GM21381 (cell line): Measurements from ENCODE around the gene MIOX.

Source experiments
- ATAC-seq: cut with Tn5 transposase; IDR thresholded peaks from one replicate; pipeline ENCODE4 v1.9.1; 2021; ENCODE audit warnings: mild to moderate bottlenecking, moderate library complexity; ENCODE audit not compliant: unreplicated experiment

The MIOX gene

DNA sequence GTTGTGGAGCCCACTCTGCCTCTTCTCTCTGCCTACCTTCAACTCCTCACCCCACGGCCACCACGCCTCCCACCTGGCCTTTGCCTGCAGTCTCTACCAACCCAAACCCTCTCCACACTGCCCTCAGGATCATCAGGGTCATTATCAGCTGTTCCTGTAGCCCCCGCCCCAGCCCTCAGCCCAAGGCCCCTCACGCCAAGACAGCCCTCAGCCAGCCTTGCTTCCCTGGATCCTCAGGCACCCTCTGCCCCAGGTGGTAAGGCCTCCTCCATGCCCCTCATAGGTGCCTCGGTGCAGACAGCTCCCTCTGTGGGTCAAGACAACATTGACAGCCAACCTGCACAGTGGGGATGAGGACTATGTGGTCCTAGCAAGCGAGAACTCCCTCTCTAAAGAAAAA lies 13.6 kb upstream of the MIOX start:
- ATAC-seq, result no peak

DNA sequence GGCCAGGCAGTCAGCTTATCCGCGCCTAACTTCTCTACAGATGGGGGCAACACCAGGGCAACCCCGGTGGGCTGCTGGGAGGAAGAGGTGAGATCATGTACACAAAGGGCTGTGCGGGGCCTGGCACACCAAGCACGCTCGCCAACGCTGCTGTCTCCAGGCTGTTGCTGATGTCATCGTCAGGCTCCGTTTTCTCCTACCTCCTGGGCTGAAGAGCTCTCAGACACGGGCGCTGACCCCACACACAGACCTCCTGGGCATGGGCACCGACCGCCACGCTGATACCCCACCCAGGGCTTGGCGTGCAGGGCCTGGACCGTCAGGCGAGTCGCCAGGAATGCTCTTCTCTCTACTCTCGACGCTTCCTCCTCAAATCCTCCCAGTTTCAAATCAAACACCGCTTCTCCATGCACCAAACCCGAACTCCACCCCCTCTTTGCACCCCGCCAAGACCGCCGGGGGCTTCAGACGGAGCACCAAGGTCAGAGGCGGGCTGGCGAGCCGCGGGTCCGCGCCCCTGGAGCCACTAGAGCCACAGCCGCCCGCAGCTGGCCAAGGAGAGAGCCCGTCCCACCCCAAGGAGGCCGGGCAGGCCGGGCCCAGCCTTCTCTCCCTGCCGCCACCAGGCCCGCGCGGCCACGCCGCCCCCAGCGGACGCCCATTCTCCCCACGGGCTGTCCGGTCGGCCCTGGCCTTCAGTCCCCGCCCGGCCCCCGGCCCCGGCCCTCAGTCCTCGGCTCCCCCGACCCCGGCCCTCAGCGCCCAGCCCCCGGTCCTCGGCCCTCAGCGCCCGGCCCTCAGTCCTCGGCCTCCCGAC lies 12.6 kb upstream of the MIOX start:
- ATAC-seq, result no peak

DNA sequence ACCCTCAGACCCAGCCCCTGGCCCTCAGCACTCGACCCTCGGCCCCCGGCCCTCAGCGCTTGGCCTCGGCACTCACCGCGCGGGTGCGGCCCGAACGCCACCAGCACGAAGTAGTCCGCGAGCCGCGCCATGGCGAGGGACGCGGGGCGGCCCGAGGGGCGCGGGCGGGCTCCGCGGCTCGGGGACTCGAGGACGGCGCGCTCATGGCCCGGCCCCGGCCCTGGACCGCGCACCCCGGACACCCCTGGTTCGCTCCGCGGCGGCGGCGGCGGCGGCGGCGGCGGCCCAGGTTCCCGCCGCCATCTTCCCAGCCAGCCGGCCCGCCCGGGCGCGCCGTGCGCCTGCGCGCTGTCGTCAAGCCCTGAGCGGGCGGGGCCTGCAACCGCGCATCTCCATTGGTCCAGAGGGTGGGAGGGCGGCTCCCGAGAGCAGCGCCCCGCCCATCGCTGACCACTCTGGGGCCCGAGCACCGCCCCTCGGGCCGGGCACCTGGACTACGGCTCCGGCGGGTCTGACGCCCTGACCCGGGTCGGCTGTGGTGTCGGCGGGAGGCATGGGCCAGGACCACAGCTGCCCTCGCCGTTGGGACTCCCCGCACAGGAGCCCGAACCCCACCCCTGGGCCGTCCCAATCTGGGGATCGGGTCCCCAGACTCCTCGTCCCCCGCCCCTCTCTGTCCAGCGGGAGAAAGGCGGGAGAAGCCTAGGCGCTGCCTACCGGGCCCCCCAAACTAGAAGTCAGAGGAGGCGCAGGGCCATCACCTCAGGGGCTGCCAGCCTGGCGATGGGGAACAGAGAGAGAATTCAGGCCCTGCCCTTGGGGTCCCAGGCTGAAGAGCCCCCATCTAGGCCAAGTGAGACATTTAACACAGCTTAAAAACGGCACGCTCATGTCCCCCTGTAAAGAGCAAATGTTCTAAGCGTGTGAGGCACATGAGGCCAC lies 11.7 kb upstream of the MIOX start, which contains the start of gene SBF1:
TSS of gene SBF1 (minus strand) at position 326 of the 942 bp plus-strand sequence. CDS start at position 131, 195 bp downstream.
- ATAC-seq, result peak; percentile 67

DNA sequence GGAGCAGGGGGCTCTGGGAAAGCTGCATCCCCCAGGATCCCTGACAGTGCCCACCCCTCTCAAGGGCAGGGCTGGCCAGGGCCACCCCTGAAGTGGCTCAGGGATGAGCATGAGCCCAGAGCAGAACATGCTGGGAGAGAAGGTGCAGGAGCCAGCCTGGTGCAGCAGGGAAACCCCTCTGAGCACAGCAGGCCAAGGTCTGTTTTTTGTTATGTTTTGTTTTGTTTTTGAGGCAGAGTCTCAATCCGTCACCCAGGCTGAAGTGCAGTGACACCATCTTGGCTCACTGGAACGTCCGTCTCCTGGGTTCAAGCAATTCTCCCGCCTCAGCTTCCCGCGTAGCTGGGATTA lies 11.0 kb upstream of the MIOX start:
- no peak for ATAC-seq

DNA sequence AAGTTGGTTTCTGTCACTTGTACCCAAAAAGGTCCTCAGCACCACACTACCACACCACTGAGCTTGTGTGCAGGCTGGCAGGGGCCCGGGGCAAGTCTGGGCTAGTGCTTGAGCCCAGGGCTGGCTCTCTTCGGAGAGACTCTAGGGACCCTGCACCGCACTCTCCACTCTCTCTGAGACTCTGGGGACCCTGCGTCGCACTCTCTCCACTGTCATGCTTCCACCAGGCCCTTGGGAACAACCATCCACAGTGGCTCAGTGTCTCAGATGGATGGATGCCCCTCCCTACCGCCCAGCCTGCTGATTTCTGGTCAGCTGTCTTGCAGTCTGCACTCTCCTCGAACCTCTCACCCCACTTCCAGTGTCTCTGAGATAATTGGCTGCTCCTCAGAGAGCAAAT lies 9.8 kb upstream of the MIOX start:
- no peak for ATAC-seq

DNA sequence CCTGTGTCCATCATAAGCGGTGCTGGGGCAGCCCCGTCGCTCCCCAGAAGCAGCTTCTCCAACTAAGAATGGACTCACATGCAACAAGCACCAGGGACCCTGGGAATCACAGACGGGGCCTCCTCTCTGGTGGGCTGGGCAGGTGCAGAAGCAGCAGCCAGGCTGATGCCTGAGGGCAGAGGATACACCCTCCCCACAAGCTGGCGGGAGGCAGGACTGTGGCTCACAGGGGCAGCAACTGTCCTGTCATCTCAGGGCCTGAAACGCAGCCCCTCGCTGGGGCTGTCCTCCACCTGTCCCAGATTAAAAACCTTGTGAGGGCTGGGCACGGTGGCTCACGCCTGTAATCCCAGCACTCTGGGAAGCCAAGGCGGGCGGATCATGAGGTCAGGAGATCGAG lies 8.7 kb upstream of the MIOX start:
- no peak for ATAC-seq

DNA sequence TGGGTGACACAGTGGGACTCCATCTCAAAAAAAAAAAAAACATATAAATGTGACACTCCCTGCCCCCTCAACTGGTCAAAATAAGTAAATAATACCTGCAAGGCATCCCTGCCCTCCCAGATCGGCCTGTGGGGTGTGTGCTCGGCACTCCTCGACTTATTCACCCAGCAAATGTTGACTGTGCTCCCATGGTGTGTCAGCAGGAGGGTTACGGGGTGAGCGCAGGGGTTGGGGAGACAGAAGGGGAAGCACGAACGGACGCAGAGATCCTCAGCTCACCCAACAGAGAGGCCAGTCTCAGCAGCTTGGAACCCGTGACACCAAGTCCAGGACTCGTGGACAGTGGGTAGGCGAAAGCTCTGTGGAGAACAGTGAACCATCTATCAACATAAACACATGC lies 6.9 kb upstream of the MIOX start:
- no peak for ATAC-seq

DNA sequence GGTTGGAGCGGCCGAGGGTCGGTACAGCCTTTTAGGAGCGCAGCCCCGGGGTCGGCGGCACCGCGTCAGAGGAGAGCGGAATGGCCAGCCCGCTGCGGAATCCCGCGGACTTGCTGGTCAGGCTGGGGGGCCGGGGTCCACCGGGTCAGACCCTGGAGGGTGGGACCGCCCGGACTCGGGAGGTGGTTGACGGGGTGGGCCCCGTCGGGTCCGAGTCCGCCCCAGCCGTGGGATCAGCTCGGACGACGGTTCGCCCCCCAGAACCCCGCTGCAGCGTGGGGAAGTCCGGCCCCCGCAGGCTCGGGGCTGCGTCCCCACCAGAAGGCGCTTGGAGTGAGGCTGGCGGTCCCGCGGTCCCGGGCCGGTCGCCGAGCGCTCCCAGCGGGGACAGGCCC lies 5.6 kb upstream of the MIOX start:
- ATAC-seq, result no peak

DNA sequence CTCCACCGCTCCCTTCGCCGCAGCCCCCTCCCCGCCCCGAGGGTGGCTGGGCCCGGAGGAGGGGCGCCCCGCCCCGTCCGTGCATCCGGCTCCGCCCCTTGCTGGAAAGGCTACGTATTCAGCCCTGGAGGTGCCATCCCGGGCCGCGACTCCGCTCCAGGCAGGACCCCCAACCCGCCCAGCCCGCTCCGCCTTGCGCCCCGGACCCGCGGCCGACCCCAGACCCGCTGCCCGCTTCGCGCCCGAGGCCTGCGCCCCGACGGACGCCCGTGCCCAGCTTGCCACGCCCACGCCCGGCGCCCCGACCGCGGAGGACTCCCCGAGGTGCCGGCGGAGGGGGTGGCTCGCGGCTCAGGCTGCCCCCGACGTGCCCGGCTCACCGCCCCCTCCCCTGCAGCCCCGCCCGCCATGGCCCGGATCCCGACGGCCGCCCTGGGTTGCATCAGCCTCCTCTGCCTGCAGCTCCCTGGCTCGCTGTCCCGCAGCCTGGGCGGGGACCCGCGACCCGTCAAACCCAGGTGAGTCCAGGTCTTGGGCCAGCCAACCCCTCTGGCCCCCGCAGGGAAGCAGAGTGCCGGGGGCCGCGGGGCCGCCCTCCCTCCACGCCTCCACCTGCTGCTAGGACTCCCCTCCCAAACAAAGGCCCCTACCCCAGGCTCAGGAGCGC lies 5.1 kb upstream of the MIOX start, which contains the start of gene ADM2:
TSS of gene ADM2 (plus strand) at position 104 of the 667 bp plus-strand sequence. CDS start at position 409, 305 bp downstream.
- no peak for ATAC-seq

DNA sequence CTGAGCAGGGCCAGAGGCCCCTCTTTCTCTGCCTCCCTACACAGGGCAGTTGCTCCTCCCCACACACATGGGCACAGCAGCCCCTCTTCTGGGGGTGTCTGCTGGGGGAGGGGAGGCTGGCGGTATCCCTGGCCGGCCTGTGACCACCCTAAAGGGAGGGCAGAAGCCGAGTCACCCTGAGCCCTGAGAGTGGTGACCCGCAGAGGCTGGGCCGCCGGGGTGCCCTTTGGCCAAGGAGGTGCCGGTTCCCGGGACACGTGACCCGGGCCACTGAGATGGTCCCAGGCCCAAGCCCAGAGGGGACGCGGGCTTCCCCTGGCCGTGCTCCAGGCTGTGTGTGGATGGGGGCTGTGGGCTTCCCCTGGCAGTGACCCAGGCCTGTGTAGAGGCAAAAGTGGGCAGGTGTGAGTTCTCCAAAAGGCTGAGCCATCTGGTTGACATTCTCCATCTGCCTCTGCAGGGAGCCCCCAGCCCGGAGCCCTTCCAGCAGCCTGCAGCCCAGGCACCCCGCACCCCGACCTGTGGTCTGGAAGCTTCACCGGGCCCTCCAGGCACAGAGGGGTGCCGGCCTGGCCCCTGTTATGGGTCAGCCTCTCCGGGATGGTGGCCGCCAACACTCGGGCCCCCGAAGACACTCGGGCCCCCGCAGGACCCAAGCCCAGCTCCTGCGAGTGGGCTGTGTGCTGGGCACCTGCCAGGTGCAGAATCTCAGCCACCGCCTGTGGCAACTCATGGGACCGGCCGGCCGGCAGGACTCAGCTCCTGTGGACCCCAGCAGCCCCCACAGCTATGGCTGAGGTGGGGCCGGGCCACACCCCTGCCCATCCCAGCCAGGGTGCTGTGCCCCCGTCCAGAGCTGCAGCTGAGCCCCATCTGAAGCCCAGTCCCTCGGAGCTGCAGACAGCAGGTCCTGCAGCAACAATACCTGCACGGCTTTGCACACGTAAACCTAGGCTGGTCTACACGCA lies 4.3 kb upstream of the MIOX start:
- no peak for ATAC-seq

DNA sequence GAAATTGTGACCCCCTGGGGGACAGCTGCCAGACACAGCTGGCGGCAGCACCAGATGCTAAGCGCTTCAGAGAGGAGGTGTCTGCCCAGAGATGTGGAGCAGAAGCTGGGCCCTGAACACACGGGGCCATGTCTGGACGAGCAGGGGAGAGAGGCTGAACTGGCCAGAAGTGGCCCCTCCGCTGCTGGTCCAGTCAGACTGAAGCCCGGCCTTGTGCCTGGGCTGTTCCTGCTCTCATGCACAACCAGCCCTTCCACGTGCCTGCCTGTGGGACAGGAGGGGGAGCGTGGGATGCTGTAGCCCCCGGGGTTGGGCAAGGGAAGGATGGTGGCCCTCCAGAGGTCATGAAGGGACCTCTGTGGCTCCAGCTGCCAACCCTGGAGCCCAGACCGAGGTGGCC lies 3.6 kb upstream of the MIOX start:
- no peak for ATAC-seq

DNA sequence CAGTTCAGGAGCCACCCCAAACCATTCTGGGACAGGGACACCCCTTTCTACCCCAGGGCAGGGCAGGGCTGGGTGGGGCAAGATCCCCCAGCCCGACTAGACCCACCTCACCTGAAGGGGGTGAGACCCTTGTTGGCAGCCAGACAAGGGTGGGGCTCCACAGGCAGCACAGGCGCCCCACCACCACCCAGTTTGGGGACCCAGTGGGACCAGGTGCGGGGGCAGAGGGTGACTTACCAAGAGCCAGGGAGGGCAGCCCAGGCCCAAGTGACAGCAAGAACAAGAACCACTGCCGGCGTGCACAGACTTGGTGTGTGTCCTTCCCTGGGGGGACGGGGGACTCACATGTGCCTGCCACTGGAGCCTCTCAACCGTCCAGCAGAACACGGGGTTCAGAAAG lies 3.1 kb upstream of the MIOX start:
- ATAC-seq, result no peak

DNA sequence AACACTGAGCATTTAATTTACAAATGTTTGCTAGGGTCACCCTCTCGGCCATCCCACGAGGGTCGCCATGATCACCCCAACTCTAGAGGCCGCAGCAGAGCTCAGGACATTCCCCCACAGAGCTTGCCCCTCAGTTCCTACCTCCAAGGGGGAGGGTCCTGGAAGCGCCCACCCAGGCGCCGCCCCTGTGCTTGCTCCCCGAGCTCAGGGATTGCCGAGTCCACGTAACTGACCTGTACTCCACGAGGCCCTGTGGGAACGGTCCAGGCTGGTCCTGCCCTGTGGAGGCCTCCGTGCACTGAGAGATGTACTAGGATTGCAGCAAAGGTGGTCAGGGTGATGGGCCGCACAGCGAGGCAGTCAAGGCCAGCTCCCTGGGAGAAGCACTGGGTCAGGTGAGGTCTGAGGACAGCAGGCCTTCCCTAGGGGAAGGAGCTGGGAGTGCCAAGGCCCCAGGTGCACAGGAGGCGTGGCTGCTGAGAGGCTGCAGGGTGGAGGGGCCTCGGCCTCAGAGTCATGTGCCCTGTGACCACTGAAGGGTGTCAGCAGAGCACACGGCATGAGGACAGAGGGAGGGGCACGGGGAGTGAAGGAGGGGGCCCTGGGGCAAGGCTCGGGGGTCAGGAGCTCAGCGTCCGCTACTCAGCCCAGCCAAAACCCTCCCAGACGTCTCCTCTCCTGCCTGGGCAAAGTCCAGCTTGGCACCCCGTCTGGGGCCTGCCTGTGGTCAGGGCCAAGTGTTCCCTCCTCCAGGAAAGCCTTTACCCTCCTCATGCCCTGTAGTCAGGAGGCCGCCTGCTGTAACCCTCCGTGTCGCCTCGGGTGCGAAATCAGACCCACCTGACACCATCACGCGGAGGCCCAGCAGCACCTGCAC lies 2.4 kb upstream of the MIOX start:
- ATAC-seq, result no peak

DNA sequence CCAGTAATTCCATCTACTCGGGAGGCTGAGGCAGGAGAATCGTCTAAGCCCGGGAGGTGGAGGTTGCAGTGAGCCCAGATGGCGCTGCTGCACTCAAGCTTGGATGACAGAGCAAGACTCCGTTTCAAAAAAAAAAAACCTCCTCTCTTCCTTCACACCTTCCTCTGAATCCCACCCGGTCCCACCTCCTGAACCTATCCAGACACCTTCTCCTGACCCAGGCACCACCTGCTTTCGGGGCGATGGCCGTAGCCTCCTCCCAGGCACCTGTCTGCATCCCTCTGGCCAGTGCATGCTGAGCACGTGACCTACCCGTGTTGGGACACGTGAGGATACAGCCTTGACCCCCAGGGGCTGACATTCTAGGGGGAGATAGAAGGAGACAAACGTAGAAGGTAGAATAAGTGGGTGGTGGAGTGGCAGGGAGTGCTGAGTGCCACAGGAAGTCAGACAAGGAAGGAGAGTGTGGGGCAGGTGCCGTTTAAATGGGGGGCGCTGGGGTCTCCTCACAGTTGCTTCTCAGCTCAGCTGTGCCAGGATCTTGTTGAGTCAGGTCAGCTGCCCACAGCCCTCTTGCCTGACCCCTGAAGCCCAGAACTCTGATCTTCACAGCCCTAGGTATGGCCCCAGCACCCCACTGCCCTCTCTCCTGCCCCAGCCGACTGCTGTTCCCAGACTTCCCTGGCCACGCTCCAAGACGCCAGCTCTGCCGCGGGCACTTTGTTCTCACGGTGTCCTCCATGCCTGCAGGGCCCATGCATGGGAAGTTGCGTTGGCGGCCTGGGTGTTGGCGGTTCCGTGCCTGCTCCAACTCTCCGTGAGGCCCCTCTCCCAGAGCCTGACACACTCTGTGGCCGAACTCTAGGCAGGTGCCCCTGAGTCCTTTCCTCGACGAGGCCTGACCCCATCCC lies 1.2 kb upstream of the MIOX start:
- no peak for ATAC-seq

DNA sequence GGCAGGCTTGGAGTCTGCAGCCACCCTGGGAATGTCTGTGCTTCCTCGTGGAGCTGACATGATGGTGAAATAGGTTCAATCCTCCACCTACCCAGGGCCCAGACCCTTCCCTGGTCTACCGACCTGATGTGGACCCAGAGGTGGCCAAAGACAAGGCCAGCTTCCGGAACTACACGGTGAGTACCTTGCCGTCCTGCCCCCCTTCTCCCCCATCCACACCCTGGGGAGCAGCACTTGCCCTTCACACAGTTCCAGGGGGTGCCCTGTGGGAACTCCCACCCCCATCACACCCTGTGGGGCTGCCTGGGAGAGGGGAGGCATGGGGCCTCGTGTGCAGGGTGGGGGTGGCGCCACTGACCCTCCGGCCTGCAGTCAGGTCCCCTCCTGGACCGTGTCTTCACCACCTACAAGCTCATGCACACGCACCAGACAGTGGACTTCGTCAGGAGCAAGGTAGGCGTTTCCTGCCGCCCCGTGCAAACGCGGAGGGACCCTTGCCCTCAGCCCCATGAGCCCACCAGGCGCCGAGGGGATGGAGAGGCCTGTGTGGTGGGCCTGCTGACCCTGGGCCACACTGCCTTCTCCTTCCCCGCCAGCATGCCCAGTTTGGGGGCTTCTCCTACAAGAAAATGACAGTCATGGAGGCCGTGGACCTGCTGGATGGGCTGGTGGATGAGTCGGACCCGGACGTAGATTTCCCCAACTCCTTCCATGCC lies 789 bp downstream of the MIOX start:
- no peak for ATAC-seq

DNA sequence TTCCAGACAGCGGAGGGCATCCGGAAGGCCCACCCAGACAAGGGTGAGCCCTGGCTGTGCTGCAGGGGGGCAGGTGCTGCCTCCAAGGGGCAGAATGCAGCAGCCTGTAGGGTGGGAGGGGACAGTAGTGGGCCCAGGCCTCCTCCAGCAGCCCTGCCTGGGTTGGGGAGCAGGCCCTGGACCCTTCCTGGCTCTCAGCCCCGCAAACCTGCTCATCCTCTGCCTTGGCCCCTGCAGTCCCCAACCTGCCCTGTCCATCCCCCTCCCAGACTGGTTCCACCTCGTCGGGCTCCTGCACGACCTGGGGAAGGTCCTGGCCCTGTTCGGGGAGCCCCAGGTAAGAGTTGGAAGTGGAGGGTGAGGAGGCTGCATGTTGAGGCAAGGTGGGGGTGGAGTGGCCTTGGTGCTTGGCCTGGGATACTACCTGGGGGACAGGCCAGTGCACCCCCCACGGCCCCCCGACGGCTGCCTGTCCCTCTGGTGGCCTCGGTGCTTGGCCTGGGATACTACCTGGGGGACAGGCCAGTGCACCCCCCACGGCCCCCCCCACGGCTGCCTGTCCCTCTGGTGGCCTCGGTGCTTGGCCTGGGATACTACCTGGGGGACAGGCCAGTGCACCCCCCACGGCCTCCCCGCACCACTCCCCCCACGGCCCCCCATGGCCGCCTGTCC lies 1.5 kb downstream of the MIOX start:
- no peak for ATAC-seq

DNA sequence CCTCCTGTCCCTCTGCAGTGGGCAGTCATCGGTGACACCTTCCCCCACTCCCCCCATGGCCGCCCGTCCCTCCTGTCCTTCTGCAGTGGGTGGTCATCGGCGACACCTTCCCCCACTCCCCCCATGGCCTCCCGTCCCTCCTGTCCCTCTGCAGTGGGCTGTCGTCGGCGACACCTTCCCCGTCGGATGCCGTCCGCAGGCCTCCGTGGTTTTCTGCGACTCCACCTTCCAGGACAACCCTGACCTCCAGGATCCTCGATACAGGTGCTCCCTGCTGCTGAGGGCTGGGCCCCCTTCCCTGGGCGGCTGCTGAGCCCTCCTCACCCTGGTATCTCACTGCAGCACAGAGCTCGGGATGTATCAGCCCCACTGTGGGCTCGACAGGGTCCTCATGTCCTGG lies 2.2 kb downstream of the MIOX start:
- no peak for ATAC-seq
